Thoracic aorta (tissue), 2 donors: ENCODE results near the gene ATP13A3. TPM values are rescaled to one million over a fixed set of nuclear protein-coding genes. Genes with fewer than 3 reads are reported as not detected.

ENCODE experiments used
- ATAC-seq: fragments of 150-250 bp; one replicate; pipeline ENCODE4 v1.8.0; 2017; ENCODE audit warnings: low read depth; ENCODE audit not compliant: insufficient number of reproducible peaks, low FRiP score
- DNase-seq: peaks from one replicate; pipeline ENCODE4 v3.0.0-alpha.2; 2020; ENCODE audit warnings: low spot score
- H3K27ac ChIP-seq, 2 donors: fragments of 200-600 bp; sonication (generic); 1 replicate in 1 of 2; 2 replicates in 1 of 2; pipeline ENCODE4 v1.5.1; 2016; ENCODE audit warnings: mild to moderate bottlenecking in 2 of 2, moderate library complexity in 2 of 2
- H3K27me3 ChIP-seq: fragments of 200-600 bp; sonication (generic); replicated peaks from 2 replicates; pipeline ENCODE4 v1.6.0; 2016; ENCODE audit warnings: mild to moderate bottlenecking; ENCODE audit not compliant: insufficient read depth
- H3K36me3 ChIP-seq: fragments of 200-600 bp; sonication (generic); one replicate; pipeline ENCODE4 v1.5.1; 2016
- H3K4me1 ChIP-seq, 2 donors: fragments of 200-600 bp; sonication (generic); 1 replicate in 1 of 2; 2 replicates in 1 of 2; pipeline versions ENCODE4 v1.5.1 to v1.6.0; 2016; ENCODE audit warnings: low read depth in 2 of 2, mild to moderate bottlenecking in 1 of 2; ENCODE audit not compliant: control insufficient read depth in 1 of 2
- H3K4me3 ChIP-seq: fragments of 200-600 bp; sonication (generic); 2 replicates; pipeline ENCODE4 v1.5.1; 2016; ENCODE audit warnings: mild to moderate bottlenecking
- H3K9me3 ChIP-seq: fragments of 200-600 bp; sonication (generic); 2 replicates; pipeline ENCODE4 v1.5.1; 2016
- total RNA-seq, 2 donors: library from RNA; depleted of rRNA; stranded (reverse); fragments of >200 nt; gene quantifications; one replicate each; pipeline versions ENCODE4 v1.1.0 to v1.2.3, GENCODE V29; 2016
- TF ChIP-seq, protein P1 (sequence below): fragments of 200-600 bp; sonication (generic); IDR thresholded peaks from one replicate; pipeline ENCODE4 v1.5.1; 2019; ENCODE audit warnings: antibody characterized with exemption

ATP13A3 gene
- total RNA-seq, 2 donors from 2014 or later, result 188 to 361 TPM

DNA sequence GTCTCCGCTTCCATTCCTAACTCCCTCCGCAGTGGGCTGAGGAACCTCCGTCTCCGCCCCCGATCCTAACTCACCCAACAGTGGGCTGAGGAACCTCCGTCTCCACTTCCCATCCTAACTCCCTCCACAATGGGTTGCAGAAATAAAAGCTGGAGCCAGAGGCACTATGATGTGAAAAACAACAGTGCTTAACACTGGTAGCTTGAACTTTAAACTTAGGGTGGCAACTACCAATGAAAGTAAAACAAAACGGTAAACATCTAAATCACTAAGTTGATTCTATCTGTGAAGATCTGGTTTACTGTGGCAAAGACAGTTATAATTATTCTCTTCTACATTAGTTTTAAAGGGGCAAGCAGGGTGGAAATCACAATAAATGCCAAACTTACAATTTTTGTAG is 61.8 kb downstream of the ATP13A3 start:
- H3K36me3 ChIP-seq, result peaks cover 36% of the 10 kb centered on the region
- DNase-seq (no peak), ATAC-seq (no peak)
- TF ChIP-seq, protein P1, sequence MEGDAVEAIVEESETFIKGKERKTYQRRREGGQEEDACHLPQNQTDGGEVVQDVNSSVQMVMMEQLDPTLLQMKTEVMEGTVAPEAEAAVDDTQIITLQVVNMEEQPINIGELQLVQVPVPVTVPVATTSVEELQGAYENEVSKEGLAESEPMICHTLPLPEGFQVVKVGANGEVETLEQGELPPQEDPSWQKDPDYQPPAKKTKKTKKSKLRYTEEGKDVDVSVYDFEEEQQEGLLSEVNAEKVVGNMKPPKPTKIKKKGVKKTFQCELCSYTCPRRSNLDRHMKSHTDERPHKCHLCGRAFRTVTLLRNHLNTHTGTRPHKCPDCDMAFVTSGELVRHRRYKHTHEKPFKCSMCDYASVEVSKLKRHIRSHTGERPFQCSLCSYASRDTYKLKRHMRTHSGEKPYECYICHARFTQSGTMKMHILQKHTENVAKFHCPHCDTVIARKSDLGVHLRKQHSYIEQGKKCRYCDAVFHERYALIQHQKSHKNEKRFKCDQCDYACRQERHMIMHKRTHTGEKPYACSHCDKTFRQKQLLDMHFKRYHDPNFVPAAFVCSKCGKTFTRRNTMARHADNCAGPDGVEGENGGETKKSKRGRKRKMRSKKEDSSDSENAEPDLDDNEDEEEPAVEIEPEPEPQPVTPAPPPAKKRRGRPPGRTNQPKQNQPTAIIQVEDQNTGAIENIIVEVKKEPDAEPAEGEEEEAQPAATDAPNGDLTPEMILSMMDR, result no peak
- no peak overlapping the region for H3K27ac ChIP-seq
- no peak overlapping the region for H3K4me3 ChIP-seq
- no peaks in the 10 kb centered on the region for H3K4me1 ChIP-seq
- H3K27me3 ChIP-seq, result no peaks in the 10 kb centered on the region
- H3K9me3 ChIP-seq, result no peaks in the 10 kb centered on the region

DNA sequence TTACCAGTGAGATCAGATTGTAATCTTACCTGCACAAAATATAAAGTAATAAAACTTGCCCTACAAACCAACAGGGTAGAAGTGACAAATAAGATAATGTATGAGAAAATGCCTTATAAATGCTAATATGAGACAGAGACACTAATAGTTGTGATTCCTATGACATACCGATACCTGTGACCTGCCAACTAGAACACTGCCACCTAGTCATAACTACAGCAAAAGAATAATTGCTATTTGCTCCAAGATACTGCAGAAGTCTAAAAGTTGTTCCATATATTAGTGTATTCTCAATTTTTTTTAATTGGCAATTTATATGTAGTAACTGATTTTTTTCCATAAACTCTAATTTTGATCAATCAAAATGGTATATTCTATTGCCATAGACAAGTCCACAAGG is 62.4 kb downstream of the ATP13A3 start:
- ATAC-seq, result no peak
- Histone ChIP-seq H3K36me3 (peaks cover 31% of the 10 kb centered on the region), H3K27ac (no peak overlapping the region), H3K4me1 (no peaks in the 10 kb centered on the region), H3K4me3 (no peak overlapping the region), H3K27me3 (no peaks in the 10 kb centered on the region), H3K9me3 (no peaks in the 10 kb centered on the region)
- TF ChIP-seq, protein P1, result no peak
- DNase-seq, result no peak

DNA sequence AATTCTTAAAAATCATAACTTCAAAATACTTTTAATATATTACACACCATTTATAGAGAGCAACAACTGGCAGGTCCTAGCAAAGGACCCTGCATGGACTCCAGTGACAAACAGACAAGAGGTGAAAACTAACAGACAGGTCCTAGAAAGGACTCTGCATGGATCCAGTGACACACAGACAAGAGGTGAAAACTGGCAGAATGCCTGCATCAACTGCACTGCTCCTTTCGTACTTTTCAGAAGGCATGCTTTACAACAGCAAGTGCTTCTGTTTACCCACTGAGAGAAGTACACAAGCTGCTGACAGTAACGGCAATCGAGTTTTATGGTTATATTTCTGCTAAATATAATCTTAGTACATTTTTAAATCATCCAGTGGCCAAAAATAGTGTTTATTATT is 63.5 kb downstream of the ATP13A3 start:
- H3K4me3 ChIP-seq, result no peak overlapping the region
- H3K36me3 ChIP-seq, result peaks cover 26% of the 10 kb centered on the region
- H3K27ac ChIP-seq, result no peak overlapping the region
- H3K27me3 ChIP-seq, result no peaks in the 10 kb centered on the region
- no peaks in the 10 kb centered on the region for H3K9me3 ChIP-seq
- no peaks in the 10 kb centered on the region for H3K4me1 ChIP-seq
- ATAC-seq (no peak), DNase-seq (no peak)
- TF ChIP-seq, protein P1, result no peak

DNA sequence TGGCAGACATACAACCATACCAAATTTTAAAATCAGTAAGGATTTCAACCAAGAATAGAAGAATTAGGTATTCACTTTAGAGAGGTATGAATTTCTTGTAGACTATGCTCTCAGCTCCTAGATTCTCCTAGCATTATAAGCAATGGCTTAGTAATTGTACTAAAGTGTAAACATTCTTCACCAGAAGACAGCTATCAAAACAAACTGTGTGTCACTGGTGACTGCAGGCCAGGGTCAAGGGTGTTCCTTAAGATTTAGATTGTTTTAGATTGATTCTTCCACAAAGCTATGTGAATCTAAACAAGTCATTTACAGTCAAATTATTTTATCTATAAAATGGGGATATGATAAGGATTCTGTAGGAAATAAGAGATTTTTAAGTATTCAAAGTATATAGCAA is 64.6 kb downstream of the ATP13A3 start:
- Histone ChIP-seq H3K27ac (no peak overlapping the region), H3K4me3 (no peak overlapping the region), H3K36me3 (peaks cover 23% of the 10 kb centered on the region), H3K9me3 (no peaks in the 10 kb centered on the region), H3K27me3 (no peaks in the 10 kb centered on the region), H3K4me1 (no peaks in the 10 kb centered on the region)
- ATAC-seq (no peak), DNase-seq (no peak)
- TF ChIP-seq, protein P1, result no peak

DNA sequence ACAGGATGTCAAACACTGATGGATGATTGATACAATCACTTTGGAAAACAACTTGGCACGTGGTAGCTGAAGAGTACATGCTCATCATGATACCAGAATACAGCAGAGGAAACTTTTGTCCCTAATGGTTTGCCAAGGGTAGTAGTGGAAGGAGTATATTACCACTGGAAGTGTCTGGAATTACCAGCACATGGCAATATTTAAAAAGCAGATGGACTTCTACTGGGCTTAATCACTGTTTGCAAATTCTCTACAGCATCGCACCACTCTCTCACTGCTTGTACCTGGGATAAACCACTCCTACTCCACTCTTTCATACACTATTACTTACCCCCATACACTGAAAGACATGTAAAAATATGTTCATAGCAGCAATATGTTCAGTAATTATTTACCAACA is 68.1 kb downstream of the ATP13A3 start:
- Histone ChIP-seq H3K4me3 (no peak overlapping the region), H3K4me1 (no peaks in the 10 kb centered on the region), H3K27me3 (no peaks in the 10 kb centered on the region), H3K36me3 (no peaks in the 10 kb centered on the region), H3K9me3 (no peaks in the 10 kb centered on the region), H3K27ac (no peak overlapping the region)
- no peak for ATAC-seq
- TF ChIP-seq, protein P1, result no peak
- no peak for DNase-seq
